Inflammatory macrophage treated with lipopolysaccharide for 4 hours (primary cell): ENCODE measurements around the gene UBASH3A.
"Not testable (repeated sequence)": the region's sequence is repeated elsewhere in the genome, so short reads cannot be mapped to it uniquely, and the experiment has no call there.

Experiments used
- DNase-seq: peaks from one replicate; pipeline ENCODE4 v3.0.0-alpha.2; 2020

The UBASH3A gene

DNA sequence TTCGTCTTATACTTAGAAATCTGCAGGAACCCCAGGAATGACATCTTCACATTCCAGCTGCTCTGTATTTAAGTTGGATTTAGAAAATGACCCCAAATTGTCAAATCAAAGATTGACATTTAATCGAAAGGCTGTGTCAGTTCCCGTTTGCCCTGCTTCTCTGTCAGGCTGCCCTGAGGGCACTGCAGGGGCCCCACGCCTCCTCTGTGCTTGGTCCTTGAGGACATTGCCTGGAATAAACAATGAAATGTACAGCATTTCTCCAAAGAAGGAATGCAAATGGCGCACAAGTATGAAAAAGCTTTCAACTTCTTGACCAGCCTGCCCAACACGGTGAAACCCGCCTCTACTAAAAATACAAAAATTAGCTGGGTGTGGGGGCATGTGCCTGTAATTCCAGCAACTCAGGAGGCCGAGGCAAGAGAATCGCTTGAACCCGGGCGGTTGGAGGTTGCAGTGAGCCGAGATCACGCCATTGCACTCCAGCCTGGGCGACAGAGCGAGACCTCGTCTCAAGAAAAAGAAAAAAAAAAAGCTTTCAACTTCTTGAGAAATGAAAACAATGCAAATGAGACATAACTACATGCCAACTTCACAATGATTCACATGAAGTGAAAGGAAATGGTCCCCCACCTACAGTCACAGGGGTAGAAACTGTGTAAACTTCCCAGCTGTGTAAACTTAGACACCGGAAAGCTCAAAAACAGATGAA is 10.8 kb upstream of the UBASH3A start:
- DNase-seq: no peak

DNA sequence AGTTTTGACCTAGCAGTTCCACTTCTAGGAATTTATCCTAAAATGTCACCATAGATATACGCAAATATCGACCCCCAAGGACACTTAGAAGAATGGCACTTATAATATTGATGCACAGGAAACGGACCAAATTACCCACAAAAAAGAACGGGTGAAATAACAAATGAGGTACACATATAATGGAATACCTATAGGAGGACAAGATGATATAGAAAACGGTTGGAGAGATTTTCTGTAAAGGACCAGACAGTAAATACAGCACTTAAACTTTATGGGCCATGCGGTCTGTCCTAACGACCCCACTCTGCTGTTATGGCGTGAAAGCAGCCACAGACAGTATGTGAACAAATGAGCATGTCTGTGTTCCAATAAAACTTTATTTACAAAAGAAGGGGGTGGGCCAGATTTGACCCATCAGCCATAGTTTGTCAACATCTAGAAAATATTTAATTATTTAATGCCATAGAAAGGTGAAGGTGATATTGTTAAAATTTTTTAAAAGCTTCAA is 10.2 kb upstream of the UBASH3A start:
- DNase-seq: no peak

DNA sequence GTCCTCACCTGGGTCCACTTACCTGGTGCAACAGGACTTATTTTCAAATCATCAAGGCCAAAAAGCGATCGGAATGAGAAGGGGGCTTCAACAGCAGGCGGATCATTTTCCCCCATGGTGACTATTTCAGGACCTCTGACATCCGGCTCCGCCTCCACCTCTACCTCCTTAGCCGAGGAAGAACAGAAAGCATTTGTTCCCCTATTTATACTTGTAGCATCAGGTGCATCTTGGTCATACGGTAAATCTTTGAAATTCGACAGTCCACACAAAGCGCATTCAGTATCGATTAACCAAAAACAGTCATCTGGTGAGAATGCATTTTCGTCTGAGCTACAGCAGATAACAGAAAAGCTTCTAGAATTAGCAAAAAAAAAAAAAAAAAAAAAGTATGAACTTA is 8.4 kb upstream of the UBASH3A start:
- DNase-seq: no peak

DNA sequence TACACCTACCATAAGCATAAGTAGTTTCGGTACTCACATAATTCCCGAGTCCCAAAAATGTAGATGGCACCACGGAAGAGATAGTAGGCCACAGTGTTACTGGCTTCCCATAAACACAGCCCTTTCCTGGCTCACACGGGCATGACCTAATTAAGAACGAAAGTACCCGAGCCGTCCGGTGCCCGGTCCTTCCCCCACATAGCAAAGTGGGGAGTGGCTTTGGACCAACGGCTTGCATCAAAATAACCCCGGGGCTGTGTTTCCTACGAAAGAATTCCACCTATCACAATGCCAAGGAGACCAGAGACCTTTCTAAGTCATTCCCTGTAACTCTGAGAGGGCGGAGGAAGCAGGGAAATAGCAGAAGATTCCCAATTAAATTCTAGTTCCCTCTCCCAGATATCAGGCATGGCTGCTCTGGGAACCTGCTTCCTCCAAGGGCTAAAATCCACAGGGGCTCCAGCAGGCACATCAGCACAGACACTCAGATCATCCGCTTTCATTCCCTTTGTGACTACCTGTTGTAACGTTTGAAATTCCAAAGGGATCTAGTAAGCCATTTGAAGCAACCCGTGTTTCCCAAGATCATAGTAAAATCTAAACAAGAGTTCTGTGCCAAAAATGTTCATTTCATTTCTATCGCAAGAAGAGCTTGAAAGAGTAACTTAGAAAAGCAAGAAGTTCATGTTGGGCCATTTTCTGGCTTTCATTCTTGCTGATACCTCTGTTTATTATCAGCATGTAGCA is 7.6 kb upstream of the UBASH3A start, which contains the start of gene TMPRSS3:
TMPRSS3 (minus strand) TSS at position 148 of the 747 bp plus-strand sequence. CDS start 635 bp downstream, outside the sequence.
- no peak for DNase-seq

DNA sequence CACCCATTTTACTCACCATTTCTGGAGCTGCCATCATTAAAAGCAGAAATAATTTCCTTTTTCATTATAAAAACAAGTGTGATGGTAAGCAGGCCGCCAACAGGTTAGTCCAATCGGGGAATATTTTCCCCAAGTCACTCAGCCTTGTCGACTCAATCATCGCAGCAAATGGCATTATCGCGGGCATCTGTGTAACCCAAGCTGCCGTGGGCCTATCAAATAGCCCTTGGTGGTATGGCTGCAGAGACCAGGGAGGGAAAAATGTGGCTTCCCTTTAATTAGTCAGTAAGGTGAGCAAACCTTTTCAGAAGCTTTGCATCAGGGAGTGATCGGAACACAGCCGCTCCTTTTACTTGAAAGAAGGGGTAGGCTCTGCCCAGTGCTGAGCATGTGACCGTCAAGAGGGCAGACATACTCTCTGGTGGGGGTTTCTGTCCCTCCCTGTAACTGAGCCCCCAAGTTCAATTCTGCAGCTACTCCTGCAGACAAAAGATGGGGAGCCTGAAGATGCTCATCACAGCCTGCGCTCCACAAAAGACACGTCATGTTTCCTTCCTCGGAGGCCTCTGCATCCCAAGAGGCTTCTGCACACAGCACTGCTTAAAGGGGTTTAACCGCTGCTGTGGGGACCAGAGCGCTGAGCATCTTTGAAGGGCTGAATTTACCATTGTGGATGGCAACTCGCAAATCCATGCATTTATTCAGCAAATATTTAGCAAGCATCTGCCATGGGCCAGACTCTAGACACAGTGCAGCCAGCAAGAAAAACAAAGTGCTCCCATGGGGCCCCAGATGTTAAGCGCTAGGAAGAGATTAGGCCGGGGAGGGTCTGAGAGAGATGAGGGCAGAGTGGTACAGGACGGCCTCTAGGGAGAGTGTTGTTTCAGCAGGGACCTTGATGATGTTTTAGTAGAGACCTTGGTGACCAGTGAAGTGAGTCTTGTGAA is 6.6 kb upstream of the UBASH3A start:
- DNase-seq: no peak

DNA sequence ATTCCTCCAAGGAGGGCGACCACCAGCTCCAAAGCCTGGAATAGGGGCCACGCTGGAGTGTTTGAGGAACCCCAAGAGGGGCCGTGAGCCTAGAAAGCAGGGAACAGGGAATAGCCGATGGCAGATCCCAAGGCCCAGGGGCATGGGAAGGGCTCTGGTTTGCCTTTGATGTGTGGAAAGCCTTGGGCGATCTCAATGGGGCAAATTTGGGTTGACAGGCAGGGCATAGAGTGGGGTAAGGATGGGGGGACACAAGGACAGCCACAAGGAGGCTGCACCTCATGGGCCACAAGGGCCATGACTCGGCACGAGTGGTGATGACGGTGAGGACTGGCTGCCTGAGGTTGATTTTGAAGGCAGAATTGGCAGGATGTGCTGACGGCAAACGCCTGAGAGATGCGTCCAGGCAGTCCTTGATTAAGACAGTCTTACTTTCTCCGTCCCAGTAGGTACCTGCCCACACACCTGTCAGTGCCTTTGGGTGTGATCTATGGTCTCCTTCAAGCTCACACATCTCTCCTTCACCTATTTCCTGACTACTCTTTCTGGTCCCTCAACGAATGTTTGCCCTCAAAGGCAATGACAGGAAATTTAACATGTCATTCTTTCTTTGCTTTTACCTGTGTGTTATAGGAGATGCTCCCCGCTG is 5.8 kb upstream of the UBASH3A start:
- no peak for DNase-seq

DNA sequence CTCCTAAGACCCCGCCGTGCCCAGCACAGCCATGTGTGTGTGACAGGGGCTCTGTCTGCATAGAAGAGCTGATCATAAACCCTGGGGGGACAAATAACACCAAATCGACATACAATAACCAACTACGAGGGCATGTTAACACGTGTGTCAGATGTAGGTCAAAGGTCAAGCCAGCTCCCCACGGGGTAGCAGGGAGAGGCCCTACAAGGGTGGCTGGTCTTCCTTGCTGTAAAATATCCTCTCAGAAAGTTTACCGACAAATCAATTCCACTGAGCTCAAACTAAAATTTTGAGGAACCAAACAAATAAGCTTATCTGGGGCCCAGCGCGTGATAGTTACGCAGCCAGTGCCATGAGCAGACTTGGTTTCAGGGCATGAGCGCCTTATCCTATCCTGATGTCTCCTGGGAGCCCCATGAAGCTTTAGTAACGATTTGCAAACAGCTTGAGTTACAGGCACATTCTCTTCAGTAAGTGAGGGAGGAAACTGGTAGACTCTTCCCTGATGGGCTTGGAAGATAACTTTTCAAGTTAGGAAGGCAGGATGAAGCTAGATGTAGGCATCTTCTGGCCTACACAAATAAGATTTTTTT is 5.2 kb upstream of the UBASH3A start:
- DNase-seq: no peak

DNA sequence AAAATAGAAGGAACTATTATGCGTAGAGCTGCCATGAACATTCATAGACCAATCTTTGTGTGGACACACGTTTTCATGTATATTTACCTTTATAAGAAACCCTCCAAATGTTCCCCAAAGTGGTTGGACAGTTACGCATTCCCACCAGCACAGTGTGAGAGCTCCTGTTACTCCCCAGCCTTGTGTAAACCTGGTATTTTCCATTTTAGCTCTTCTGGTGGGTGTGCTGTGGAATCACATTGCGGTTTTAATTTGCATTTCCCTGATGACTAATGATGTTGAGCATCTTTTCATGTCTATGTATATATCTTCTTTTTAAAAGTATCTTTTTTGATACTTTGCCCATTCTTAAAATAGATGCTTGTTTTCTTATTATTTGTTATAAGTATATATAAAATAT is 3.2 kb upstream of the UBASH3A start:
- DNase-seq: peak; percentile 29

DNA sequence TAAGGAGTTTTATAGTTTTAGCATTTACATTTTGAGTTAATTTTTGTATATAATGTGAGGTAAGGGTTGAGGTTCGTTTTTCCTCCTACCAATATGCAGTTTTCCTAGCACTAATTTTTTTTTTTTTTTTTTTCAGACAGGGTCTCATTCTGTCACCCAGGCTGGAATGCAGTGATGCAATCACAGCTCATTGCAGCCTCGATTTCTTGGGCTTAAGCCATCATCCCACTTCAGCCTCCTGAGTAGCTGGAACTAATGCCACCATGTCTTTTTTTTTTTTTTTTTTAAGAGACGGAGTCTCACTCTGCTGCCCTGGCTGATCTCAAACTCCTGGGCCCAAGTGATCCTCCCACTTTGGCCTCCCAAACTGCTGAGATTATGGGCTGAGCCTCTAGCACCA is 2.5 kb upstream of the UBASH3A start:
- DNase-seq: no peak

DNA sequence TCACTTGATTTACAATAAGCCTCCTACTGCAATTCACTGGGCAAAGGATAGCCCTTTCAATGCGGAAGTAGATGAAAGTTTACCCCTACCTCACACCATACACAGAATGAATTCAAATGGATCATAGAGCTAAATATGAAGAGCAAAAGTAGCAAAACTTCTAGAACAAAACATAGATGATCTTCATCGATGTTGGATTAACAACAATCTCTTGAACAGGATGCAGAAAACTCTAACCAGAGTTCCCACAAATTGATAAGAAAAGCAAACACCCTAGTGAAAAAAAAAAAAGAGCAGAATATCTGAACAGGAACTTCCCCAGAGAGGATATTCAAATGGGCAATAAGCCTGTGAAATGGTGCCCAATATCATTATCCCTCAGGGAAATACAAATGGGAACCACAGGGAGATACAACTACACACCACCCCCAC is 1.9 kb upstream of the UBASH3A start:
- DNase-seq: no peak

DNA sequence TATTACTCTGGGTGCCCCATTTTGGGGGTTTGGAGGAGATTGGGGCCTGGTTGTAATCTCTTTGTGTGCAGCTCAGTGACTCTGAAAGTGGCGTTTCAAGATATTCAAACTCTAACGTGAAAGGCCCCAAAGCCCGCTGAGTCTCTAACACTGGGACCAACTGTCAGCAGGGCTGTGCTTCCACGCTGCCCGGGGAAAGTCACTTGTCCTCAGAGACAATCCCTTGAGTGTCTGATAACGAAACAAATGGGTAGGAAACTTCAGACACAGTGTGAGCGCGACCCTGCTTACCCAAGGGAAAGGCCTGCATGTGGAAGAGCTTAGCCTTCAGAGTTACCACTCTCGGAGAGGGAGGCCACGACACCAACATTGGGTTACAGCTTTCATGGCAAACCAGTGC is 837 bp downstream of the UBASH3A start:
- DNase-seq: no peak

DNA sequence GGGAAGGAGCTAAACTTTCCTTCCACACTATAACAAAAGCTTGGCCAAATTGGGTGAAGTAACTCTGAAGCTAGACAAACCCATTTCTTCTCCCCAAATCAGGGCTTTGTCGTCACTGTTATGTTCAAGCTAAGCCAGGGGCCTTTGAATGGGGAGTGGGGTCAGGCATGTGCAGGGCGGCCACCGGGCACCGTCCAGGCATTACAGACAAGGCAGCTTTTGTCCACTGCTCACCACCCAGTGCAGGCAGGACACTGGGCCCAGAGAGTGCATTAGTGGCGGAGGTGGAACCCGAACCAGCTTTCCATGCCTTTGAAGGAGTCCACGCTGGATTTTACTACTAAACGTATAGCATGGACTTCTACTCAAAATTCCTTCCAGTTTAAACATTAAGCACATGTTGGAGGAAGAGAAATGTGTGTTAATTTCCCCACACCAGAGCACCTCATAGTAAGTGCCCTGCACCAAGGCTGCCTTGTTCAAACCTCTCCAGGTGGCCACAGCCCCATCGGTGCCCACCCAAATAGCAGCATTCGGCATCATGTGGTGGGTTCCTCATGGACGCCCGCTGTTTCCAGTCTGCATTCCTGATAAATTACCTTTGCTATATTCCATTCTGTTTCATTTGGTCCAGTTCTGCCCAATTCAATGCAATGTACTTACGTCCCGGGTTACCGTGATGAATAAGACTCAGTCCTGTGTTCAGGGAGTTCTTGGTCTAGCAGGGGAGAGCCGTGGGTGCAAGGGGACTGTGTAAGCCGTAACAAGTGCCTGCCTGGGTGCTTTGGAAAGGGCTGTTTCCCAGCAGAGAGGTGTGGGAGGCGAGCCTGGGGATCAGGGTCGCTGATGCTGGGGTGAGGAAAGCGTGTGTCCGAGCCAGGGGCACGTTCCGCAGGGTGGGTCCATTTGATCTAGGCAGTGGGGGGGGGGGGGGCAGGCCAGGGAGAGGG is 1.6 kb downstream of the UBASH3A start:
- DNase-seq: no peak

DNA sequence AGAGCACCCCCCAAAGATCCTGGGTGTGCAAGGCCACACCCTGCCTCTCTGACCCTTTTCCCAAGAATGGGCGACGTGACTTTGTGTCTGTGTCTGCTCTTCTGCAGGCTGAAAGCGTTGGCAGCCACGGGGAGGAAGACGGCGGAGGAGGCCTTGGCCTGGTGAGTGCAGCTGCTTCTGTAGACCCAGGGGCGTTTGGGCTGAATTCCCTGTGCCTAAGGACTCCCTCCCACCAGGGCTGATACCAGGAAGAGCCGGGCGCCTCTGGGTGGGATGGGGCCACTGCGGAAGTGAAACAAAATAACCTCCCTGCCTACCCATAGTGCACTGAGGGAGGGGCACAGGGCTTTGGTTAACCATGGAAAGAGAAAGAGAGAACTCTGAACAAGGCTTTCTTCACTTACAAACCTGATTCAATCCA is 2.5 kb downstream of the UBASH3A start:
- peak; percentile 51 for DNase-seq

DNA sequence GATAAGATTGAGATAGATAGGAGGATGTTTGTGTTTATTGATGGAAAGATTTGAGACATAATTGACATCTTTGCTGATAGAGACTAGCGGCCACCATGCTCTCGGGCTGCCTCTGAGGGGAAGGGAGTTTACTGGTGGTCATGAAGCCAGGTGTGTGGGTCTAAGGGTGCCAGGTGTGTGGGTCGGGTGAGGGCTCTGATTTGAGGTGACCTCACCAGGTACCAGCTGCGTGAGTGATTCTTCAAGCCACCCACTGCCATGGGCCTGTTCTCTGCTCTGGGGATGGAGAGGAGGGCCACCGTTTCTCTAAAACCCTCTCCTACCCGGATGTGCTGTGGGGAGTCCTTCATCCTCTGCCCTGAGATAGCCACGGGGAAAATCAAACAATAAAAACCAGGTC is 3.2 kb downstream of the UBASH3A start:
- DNase-seq: no peak

DNA sequence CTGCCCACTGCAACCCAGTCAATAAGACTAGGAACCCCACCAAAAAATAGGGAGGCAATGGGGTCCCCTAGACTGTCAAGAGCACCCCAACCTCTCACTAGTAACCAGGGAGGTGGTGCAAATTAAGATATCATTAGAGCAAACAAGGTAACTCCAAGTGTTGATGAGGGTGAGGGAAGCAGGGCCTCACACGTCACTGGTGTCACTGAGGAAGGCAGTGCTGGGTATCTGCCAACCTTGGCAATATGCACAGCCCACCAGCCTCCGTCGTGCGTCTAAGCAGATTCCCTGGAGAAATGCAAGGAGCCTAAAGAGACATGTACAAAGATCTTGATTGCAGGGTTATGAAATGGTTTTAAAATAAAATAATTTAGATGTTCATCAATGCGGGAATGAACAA is 3.8 kb downstream of the UBASH3A start:
- DNase-seq: no peak

DNA sequence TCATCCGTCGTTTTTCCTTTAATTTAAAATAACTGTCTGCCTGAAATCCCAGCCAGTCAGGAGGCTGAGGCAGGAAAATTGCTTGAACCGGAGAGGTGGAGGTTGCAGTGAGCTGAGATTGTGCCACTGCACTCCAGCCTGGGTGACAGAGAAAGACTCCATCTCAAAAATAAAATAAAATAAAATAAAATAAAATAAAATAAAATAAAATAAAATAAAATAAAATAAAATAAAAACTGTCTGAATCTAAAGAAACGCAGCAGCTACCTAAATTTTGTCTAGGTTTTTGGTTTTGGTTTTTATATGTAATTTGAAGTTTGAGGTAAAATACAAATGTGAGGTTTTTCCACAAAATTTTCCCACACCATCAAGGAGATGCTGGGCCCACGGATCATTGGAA is 5.0 kb downstream of the UBASH3A start:
- not testable (repeated sequence) for DNase-seq

DNA sequence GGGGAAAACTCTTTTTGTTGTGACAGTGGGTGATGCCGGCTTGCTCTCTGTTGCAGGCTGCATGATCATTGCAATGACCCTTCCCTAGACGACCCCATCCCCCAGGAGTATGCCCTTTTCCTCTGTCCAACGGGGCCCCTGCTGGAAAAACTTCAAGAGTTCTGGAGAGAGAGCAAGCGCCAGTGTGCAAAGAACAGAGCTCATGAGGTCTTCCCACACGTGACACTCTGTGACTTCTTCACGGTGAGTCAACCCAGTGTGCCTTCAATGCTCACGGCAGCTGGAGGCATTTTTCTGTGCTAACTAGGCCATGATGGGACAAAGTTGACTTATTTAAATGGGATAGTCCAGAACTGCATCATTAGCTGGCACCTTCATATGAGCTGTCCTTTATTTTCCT is 5.7 kb downstream of the UBASH3A start:
- no peak for DNase-seq

DNA sequence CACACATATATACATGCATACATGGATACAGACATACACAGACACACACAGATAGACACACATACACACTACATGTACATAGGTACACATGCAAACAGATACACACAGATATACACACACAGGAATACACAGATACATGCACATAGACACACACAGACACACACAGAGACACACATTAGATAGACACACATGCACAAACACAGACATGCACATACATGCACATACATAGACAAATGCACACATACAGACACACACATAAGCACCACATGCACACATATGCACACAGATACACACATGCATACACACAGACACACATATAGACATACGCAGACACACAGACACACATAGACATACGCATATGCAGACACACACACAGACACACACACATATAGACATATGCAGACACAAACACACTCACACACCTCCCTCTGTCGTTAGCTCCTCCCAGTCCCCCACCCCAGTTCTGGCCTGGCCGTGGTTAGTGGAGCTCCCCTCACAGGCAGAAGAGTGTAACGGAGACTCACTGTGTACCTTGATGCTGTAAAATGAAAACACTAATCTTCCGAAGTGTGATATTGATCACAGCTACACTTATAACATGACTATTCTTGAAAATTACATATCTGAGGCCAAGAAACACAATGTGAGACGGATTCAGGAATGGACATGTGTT is 7.6 kb downstream of the UBASH3A start:
- DNase-seq: no peak

DNA sequence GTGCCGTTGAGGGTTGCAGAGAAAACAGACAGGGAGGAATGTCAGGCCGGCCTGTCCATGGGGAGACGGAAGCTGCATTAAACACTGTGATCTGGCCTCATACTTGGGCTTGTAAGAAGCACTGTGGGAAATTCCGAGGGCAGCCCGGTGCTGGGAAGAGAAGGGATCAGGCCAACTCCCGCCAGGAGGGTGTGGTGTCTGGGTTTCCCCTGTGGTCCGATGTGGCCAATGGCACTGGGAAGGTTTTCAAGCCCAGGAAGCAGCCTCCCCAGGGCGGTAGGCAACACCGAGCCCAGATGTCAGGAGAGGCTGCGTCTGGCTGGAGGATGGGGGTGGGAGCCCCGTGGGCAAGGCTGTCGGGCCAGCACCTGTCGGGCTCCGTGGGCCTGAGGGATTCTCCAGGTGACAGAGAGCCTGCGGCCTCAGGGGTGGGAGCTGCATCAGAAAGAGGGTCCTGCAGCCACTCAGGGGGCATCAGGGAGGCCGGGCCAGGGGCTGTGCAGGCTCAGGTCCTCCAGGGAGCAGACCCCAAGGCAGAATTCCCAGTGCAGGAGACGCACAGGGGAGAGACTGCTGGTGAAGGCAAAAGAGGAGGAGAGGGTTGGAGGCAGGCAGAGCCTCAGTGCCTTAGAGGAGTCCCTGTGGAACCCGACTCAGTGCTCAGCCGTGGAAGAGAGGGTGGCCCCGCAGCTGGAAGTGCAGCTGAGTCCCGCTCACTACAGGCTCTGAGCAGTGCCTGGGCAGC is 8.4 kb downstream of the UBASH3A start:
- peak; percentile 10 for DNase-seq

DNA sequence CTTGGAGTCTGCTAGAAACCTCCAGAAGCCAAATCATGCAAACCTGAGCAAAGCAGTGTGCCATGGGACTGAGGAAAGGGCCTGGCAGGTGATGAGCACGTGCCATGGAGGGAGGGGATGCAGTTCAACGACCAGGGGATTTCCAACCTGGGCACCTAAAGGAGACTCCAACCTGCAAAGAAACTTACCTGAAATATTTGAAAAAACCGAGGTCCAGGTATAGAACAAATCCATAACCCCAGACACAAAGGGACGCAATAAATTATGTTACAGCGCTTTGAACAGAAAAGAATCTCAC is 8.9 kb downstream of the UBASH3A start:
- no peak for DNase-seq
